GM04504 (cell line): ENCODE data around the gene MAML2.

Experiments
- DNase-seq: peaks from one replicate; pipeline ENCODE4 v3.0.0-alpha.2; 2012; ENCODE audit warnings: low read depth

MAML2 gene

GRCh38 chr11:95964281-95964680 lies 378.7 kb downstream of the MAML2 start:
- DNase-seq: no peak

GRCh38 chr11:95961758-95962157 lies 381.2 kb downstream of the MAML2 start:
- DNase-seq: no peak

- DNase-seq: no peak
These were observed 392.1 kb downstream of the MAML2 start for GRCh38 chr11:95950905-95951304.

GRCh38 chr11:95948637-95949036 lies 394.4 kb downstream of the MAML2 start:
- no peak for DNase-seq

- DNase-seq: no peak
These were observed 398.4 kb downstream of the MAML2 start for GRCh38 chr11:95944623-95945022.

- no peak for DNase-seq
These were observed 399.4 kb downstream of the MAML2 start for GRCh38 chr11:95943546-95943945.

- no peak for DNase-seq
These were observed 403.9 kb downstream of the MAML2 start for GRCh38 chr11:95939091-95939490.

- no peak for DNase-seq
These were observed 405.6 kb downstream of the MAML2 start for GRCh38 chr11:95937358-95937757.

GRCh38 chr11:95933594-95933993 lies 409.4 kb downstream of the MAML2 start:
- DNase-seq: no peak

GRCh38 chr11:95931916-95932315 lies 411.1 kb downstream of the MAML2 start:
- no peak for DNase-seq

GRCh38 chr11:95930948-95931347 lies 412.0 kb downstream of the MAML2 start:
- no peak for DNase-seq

GRCh38 chr11:95926726-95927125 lies 416.3 kb downstream of the MAML2 start:
- DNase-seq: no peak
